T-cell (primary cell): ENCODE data around the gene CBLC. TPM values are rescaled to one million over a fixed set of nuclear protein-coding genes. Genes with fewer than 3 reads are reported as not detected.
A peak's percentile ranks its signal among the peaks of the same experiment; 100 is the strongest.

Experiments
- ATAC-seq, 4 experiments: fragments of 200-7000 bp in 3 of 4; fragments of 150-1000 bp in 1 of 4; cut with Tn5 transposase; replicated peaks in 1 of 4; 1 replicate in 3 of 4; 2 replicates in 1 of 4; pipeline ENCODE4 v1.10.0; 2021; ENCODE audit warnings: moderate library complexity in 3 of 4, mild to moderate bottlenecking in 2 of 4, moderate number of reproducible peaks in 1 of 4
- CTCF ChIA-PET, 2 donors: fragments of 300-600 bp; sonication (Branson Sonifier 250); formaldehyde crosslinking; loops; one replicate each; lab custom pipeline; 2022; ENCODE audit warnings: antibody characterized with exemption in 2 of 2; lab: Charles Lee
- POLR2A ChIA-PET, 2 donors: fragments of 300-600 bp; sonication (Branson Sonifier 250); formaldehyde crosslinking; loops; one replicate each; lab custom pipeline; 2022; ENCODE audit warnings: antibody characterized with exemption in 2 of 2; lab: Charles Lee
- DNase-seq, 35 experiments: peaks; one replicate each; pipeline versions ENCODE4 v3.0.0 to v3.0.0-alpha.2; 2013 to 2023
- H3K27ac ChIP-seq: one replicate; pipeline ENCODE4 v1.5.1; 2013; ENCODE audit warnings: low read length
- H3K27me3 ChIP-seq, 2 experiments: replicated peaks in 1 of 2; 1 replicate in 1 of 2; 2 replicates in 1 of 2; pipeline versions ENCODE4 v1.6.1 to v1.7.0; 2013; ENCODE audit warnings: low read length in 1 of 2, mixed read lengths in 1 of 2; ENCODE audit not compliant: control insufficient read depth in 2 of 2, insufficient read depth in 2 of 2; ENCODE audit errors: extremely low read depth in 1 of 2
- H3K36me3 ChIP-seq, 2 donors: 1 replicate in 1 of 2; 2 replicates in 1 of 2; pipeline versions ENCODE4 v1.6.1 to v1.7.0; 2013; ENCODE audit warnings: low read length in 1 of 2; ENCODE audit not compliant: control insufficient read depth in 2 of 2, insufficient read depth in 1 of 2; ENCODE audit errors: extremely low read depth in 1 of 2
- H3K4me1 ChIP-seq, 2 experiments: 1 replicate in 1 of 2; 2 replicates in 1 of 2; pipeline versions ENCODE4 v1.6.1 to v1.7.0; 2013; ENCODE audit warnings: low read length in 2 of 2, mixed read lengths in 1 of 2; ENCODE audit not compliant: insufficient read depth in 2 of 2, control insufficient read depth in 1 of 2; ENCODE audit errors: extremely low read depth in 1 of 2
- H3K4me3 ChIP-seq, 2 donors: 1 replicate in 1 of 2; 2 replicates in 1 of 2; pipeline versions ENCODE4 v1.5.1 to v1.7.0; 2013; ENCODE audit warnings: mild to moderate bottlenecking in 2 of 2, low read length in 1 of 2, moderate library complexity in 1 of 2; ENCODE audit not compliant: control insufficient read depth in 1 of 2; ENCODE audit errors: extremely low read depth in 1 of 2
- H3K9me3 ChIP-seq: 2 replicates; pipeline ENCODE4 v1.7.0; 2013
- H3K27ac Mint-ChIP-seq, 2 donors: one replicate each; pipeline ENCODE4 v1.8.0; 2020 to 2021; ENCODE audit warnings: mild to moderate bottlenecking in 2 of 2, mixed read lengths in 2 of 2
- H3K27me3 Mint-ChIP-seq, 2 donors: one replicate each; pipeline ENCODE4 v1.8.0; 2021 to 2022; ENCODE audit warnings: mixed read lengths in 2 of 2
- H3K36me3 Mint-ChIP-seq: one replicate; pipeline ENCODE4 v1.8.0; 2021; ENCODE audit warnings: mixed read lengths
- H3K4me1 Mint-ChIP-seq, 3 donors: one replicate each; pipeline ENCODE4 v1.8.0; 2020 to 2022; ENCODE audit warnings: mixed read lengths in 3 of 3, mild to moderate bottlenecking in 1 of 3
- H3K4me3 Mint-ChIP-seq, 3 donors: one replicate each; pipeline ENCODE4 v1.8.0; 2020 to 2022; ENCODE audit warnings: mild to moderate bottlenecking in 3 of 3, mixed read lengths in 3 of 3, moderate library complexity in 3 of 3
- H3K9me3 Mint-ChIP-seq, 3 donors: one replicate each; pipeline ENCODE4 v1.8.0; 2020 to 2022; ENCODE audit warnings: mixed read lengths in 3 of 3
- WGBS: methylation state at CpG from one replicate; pipeline ENCODE4 v1.1.5; 2013; ENCODE audit warnings: missing lambda C conversion rate; ENCODE audit not compliant: insufficient coverage; 5-methylcytosine and 5-hydroxymethylcytosine counted together
- total RNA-seq, 35 experiments: library from RNA in 6 of 35; stranded (reverse) in 6 of 35; fragments of 120-200 nt in 1 of 35; gene quantifications; one replicate each; pipeline versions ENCODE4 v1.2.1 to v1.2.4 and lab custom pipeline; 2013 to 2026

Gene CBLC
- total RNA-seq, 5 donors from 2014 or later (not counting 1 experiment from before 2014, with no cell fraction given): 0.25 to 0.30 TPM; not detected in 3

GRCh38 chr19:44753932-44754749 lies 23.5 kb upstream of the CBLC start:
- Mint-ChIP-seq H3K9me3 (no peaks in the 10 kb centered on the region), H3K4me3 (peak overlapping the region; percentile 84 to 89 (median 85)), H3K36me3 (peaks cover 19% of the 10 kb centered on the region), H3K27me3 (no peaks in the 10 kb centered on the region), H3K4me1 (peaks cover 68 to 74% (median 71%) of the 10 kb centered on the region in 3 donors), H3K27ac (peak overlapping the region; percentile 93 to 94)
- peaks cover 24 to 78% of the 10 kb centered on the region in 2 experiments for H3K4me1 ChIP-seq
- H3K4me3 ChIP-seq: peak overlapping the region; percentile 52 to 89
- H3K27me3 ChIP-seq: no peaks in the 10 kb centered on the region
- CTCF ChIA-PET: interaction anchor here (0.6 to 2.2 kb wide), 3 partner anchors 16 to 31 kb away, joined by 3 to 15 read pairs (median 9); no protein-coding TSS in a partner anchor
- POLR2A ChIA-PET: interaction anchor here in 1 of 2 donors (0.6 kb wide), 1 partner anchor 852 kb away, joined by 3 read pairs; no protein-coding TSS in a partner anchor
- 1% methylated on average over 18 of the region's 33 CpGs for WGBS
- H3K9me3 ChIP-seq: no peaks in the 10 kb centered on the region
- H3K36me3 ChIP-seq: peaks cover 9 to 30% of the 10 kb centered on the region in 2 donors
- H3K27ac ChIP-seq: peak overlapping the region; percentile 87
- DNase-seq: peak in 34 of 35 experiments; percentile 18 to 80 (median 60)
- ATAC-seq: peak; percentile 25 to 37 (median 28)

GRCh38 chr19:44754750-44755080 lies 23.0 kb upstream of the CBLC start:
- peaks cover 22 to 77% of the 10 kb centered on the region in 2 experiments for H3K4me1 ChIP-seq
- no peak for DNase-seq
- no peaks in the 10 kb centered on the region for H3K9me3 Mint-ChIP-seq
- H3K27ac ChIP-seq: peak overlapping the region; percentile 87
- peaks cover 20% of the 10 kb centered on the region for H3K36me3 Mint-ChIP-seq
- peaks cover 9 to 35% of the 10 kb centered on the region in 2 donors for H3K36me3 ChIP-seq
- CTCF ChIA-PET: interaction anchor here in 1 of 2 donors (2.2 kb wide), 1 partner anchor 31 kb away, joined by 15 read pairs; no protein-coding TSS in a partner anchor
- no peaks in the 10 kb centered on the region for H3K27me3 Mint-ChIP-seq
- POLR2A ChIA-PET: no interaction called here
- H3K4me3 Mint-ChIP-seq: peak overlapping the region; percentile 84 to 89 (median 85)
- H3K9me3 ChIP-seq: no peaks in the 10 kb centered on the region
- H3K27me3 ChIP-seq: no peaks in the 10 kb centered on the region
- no peak for ATAC-seq
- peaks cover 64 to 71% (median 67%) of the 10 kb centered on the region in 3 donors for H3K4me1 Mint-ChIP-seq
- peak overlapping the region; percentile 87 to 94 for H3K27ac Mint-ChIP-seq
- WGBS: 28% methylated on average over 5 of the region's 11 CpGs
- H3K4me3 ChIP-seq: peak overlapping the region; percentile 44 to 52

- Mint-ChIP-seq H3K27ac (peak overlapping the region; percentile 87 to 94), H3K27me3 (no peaks in the 10 kb centered on the region), H3K4me1 (peaks cover 64 to 71% (median 67%) of the 10 kb centered on the region in 3 donors), H3K36me3 (peaks cover 24% of the 10 kb centered on the region), H3K4me3 (peak overlapping the region; percentile 84 to 89 (median 85)), H3K9me3 (no peaks in the 10 kb centered on the region)
- H3K9me3 ChIP-seq: no peaks in the 10 kb centered on the region
- CTCF ChIA-PET: no interaction called here
- H3K36me3 ChIP-seq: peaks cover 9 to 38% of the 10 kb centered on the region in 2 donors
- DNase-seq (no peak), ATAC-seq (no peak)
- H3K4me1 ChIP-seq: peaks cover 22 to 77% of the 10 kb centered on the region in 2 experiments
- peak overlapping the region; percentile 87 for H3K27ac ChIP-seq
- POLR2A ChIA-PET: no interaction called here
- H3K4me3 ChIP-seq: no peak overlapping the region
- WGBS: 87% methylated on average over 3 of the region's 4 CpGs
- H3K27me3 ChIP-seq: no peaks in the 10 kb centered on the region
Observed at GRCh38 chr19:44755219-44755618, 22.5 kb upstream of the CBLC start.

GRCh38 chr19:44756089-44756562 lies 21.6 kb upstream of the CBLC start:
- Mint-ChIP-seq H3K9me3 (no peaks in the 10 kb centered on the region), H3K27ac (peak overlapping the region; percentile 69 to 77), H3K4me3 (peak overlapping the region in 1 of 3 donors; percentile 89), H3K4me1 (peaks cover 57 to 71% (median 67%) of the 10 kb centered on the region in 3 donors), H3K27me3 (no peaks in the 10 kb centered on the region), H3K36me3 (peaks cover 26% of the 10 kb centered on the region)
- ATAC-seq (no peak), DNase-seq (no peak)
- Histone ChIP-seq H3K4me1 (peaks cover 22 to 77% of the 10 kb centered on the region in 2 experiments), H3K4me3 (no peak overlapping the region), H3K27ac (peak overlapping the region; percentile 29), H3K27me3 (no peaks in the 10 kb centered on the region), H3K36me3 (peaks cover 9 to 36% of the 10 kb centered on the region in 2 donors), H3K9me3 (no peaks in the 10 kb centered on the region)
- ChIA-PET CTCF (no interaction called here), POLR2A (interaction anchor here in 1 of 2 donors (0.6 kb wide), 1 partner anchor 112 kb away, joined by 3 read pairs; the partner anchor contains the start of gene PVR)
- WGBS: 100% methylated on average over 5 of the region's 7 CpGs

GRCh38 chr19:44757057-44757734 lies 20.5 kb upstream of the CBLC start:
- no peaks in the 10 kb centered on the region for H3K9me3 Mint-ChIP-seq
- DNase-seq: no peak

More at GRCh38 chr19:44757057-44757734, 20.5 kb upstream of the CBLC start:
- Mint-ChIP-seq H3K4me3 (no peak overlapping the region), H3K27ac (no peak overlapping the region), H3K4me1 (peaks cover 50 to 65% (median 62%) of the 10 kb centered on the region in 3 donors), H3K27me3 (no peaks in the 10 kb centered on the region), H3K36me3 (peaks cover 26% of the 10 kb centered on the region)
- no peak overlapping the region for H3K27ac ChIP-seq
- 97% methylated on average over 33 of the region's 53 CpGs for WGBS
- POLR2A ChIA-PET: no interaction called here
- peaks cover 9 to 33% of the 10 kb centered on the region in 2 donors for H3K36me3 ChIP-seq
- H3K4me3 ChIP-seq: no peak overlapping the region
- H3K9me3 ChIP-seq: no peaks in the 10 kb centered on the region
- ATAC-seq: no peak
- CTCF ChIA-PET: no interaction called here
- peaks cover 22 to 70% of the 10 kb centered on the region in 2 experiments for H3K4me1 ChIP-seq
- H3K27me3 ChIP-seq: no peaks in the 10 kb centered on the region
